NCI-H2227 (cell line): Measurements from ENCODE around the gene MYOF.

Experiments
- DNase-seq: peaks from one replicate; lab custom pipeline; 2025; ENCODE audit not compliant: unreplicated experiment; lab: John Stamatoyannopoulos, UW

The MYOF gene

GRCh38 chr10:93267521-93267920 is 214.6 kb downstream of the MYOF start:
- DNase-seq: no peak

- no peak for DNase-seq
Measured at GRCh38 chr10:93266858-93267257, 215.3 kb downstream of the MYOF start.

GRCh38 chr10:93261961-93262610 is 220.0 kb downstream of the MYOF start:
- DNase-seq: no peak

- DNase-seq: no peak
Measured at GRCh38 chr10:93261089-93261488, 221.0 kb downstream of the MYOF start.

GRCh38 chr10:93259126-93259525 is 223.0 kb downstream of the MYOF start:
- DNase-seq: no peak
